ENCODE measurements around the gene GRK7. TPM values are rescaled to one million over a fixed set of nuclear protein-coding genes. Genes with fewer than 3 reads are reported as not detected.

Gene GRK7
- not detected for polyA plus RNA-seq (2013, experiment 1 of 2)
- not detected for polyA plus RNA-seq (2013, experiment 2 of 2)

GRCh38 chr3:141763088-141763750 lies at the start of gene GRK7:
TSS of gene GRK7 (plus strand) at chr3:141763408. CDS start at chr3:141778285, 14,877 bp downstream.
- Histone ChIP-seq H2BK120ac (ENCODE audit: low read depth, low read length) (no peak within 1 kb of the TSS), H3K23ac (ENCODE audit: low read depth, low read length, poor library complexity) (no peak within 1 kb of the TSS), H3K36me3 (replicated peaks in 1 of 2; ENCODE audit: control insufficient read depth in 2 of 2, insufficient read depth in 2 of 2, low read length in 2 of 2) (no peaks in the 10 kb centered on the region), H3K9ac (ENCODE audit: low read depth, low read length, poor library complexity) (no peak within 1 kb of the TSS), H3K27ac (replicated peaks; ENCODE audit: low read length) (no peak within 1 kb of the TSS), H3K18ac (ENCODE audit: low read length) (peak within 1 kb of the TSS; percentile 15), H4K91ac (ENCODE audit: low read depth, low read length, poor library complexity) (no peak within 1 kb of the TSS), H3K4me2 (ENCODE audit: insufficient read depth, low read length, poor library complexity, severe bottlenecking) (no peak within 1 kb of the TSS), H2AFZ (ENCODE audit: low read length) (peak within 1 kb of the TSS; percentile 68), H3K4ac (ENCODE audit: low read length) (no peak within 1 kb of the TSS), H2BK15ac (ENCODE audit: low read length) (no peak within 1 kb of the TSS), H3K14ac (ENCODE audit: low read length) (no peak within 1 kb of the TSS), H3K27me3 (ENCODE audit: control insufficient read depth in 3 of 3, insufficient read depth in 3 of 3, low read depth in 1 of 3, low read length in 3 of 3) (no peaks in the 10 kb centered on the region), H3K4me1 (ENCODE audit: control insufficient read depth in 2 of 2, insufficient read depth in 1 of 2, low read depth in 1 of 2, low read length in 2 of 2) (no peaks in the 10 kb centered on the region), H2BK12ac (ENCODE audit: low read length) (no peak within 1 kb of the TSS), H4K8ac (ENCODE audit: low read depth, low read length) (no peak within 1 kb of the TSS), H3K9me3 (replicated peaks in 1 of 2; ENCODE audit: control insufficient read depth in 2 of 2, insufficient read depth in 1 of 2, low read depth in 1 of 2, low read length in 2 of 2) (no peaks in the 10 kb centered on the region), H3K4me3 (ENCODE audit: low read length in 2 of 2) (no peak within 1 kb of the TSS), H2AK5ac (ENCODE audit: low read depth, low read length) (no peak within 1 kb of the TSS), H2BK5ac (ENCODE audit: low read length) (no peak within 1 kb of the TSS), H3K79me1 (ENCODE audit: low read depth, low read length) (no peaks in the 10 kb centered on the region)
- WGBS, 2 donors (ENCODE audit: extremely low coverage in 2 of 2, insufficient read length in 2 of 2, insufficient replicate concordance in 1 of 2) = no CpG with 5 or more reads among the region's 9 CpGs
- DNase-seq (ENCODE audit: low spot score) = no peak

- no peak overlapping the region for H4K8ac ChIP-seq (ENCODE audit: low read depth, low read length)
- no peak overlapping the region for H3K4ac ChIP-seq (ENCODE audit: low read length)
- H2BK120ac ChIP-seq (ENCODE audit: low read depth, low read length) = no peak overlapping the region
- H3K9ac ChIP-seq (ENCODE audit: low read depth, low read length, poor library complexity) = no peak overlapping the region
- no peak overlapping the region for H2BK5ac ChIP-seq (ENCODE audit: low read length)
- H3K4me3 ChIP-seq (ENCODE audit: low read length in 2 of 2) = no peak overlapping the region
- H2BK15ac ChIP-seq (ENCODE audit: low read length) = no peak overlapping the region
- H2BK12ac ChIP-seq (ENCODE audit: low read length) = no peak overlapping the region
- H3K9me3 ChIP-seq (replicated peaks in 1 of 2; ENCODE audit: control insufficient read depth in 2 of 2, insufficient read depth in 1 of 2, low read depth in 1 of 2, low read length in 2 of 2) = peaks cover 2 to 7% of the 10 kb centered on the region in 2 donors
- H4K91ac ChIP-seq (ENCODE audit: low read depth, low read length, poor library complexity) = no peak overlapping the region
- no peak for DNase-seq (ENCODE audit: low spot score)
- no peak overlapping the region for H3K4me2 ChIP-seq (ENCODE audit: insufficient read depth, low read length, poor library complexity, severe bottlenecking)
- H2AFZ ChIP-seq (ENCODE audit: low read length) = no peak overlapping the region
- H3K36me3 ChIP-seq (replicated peaks in 1 of 2; ENCODE audit: control insufficient read depth in 2 of 2, insufficient read depth in 2 of 2, low read length in 2 of 2) = no peaks in the 10 kb centered on the region
- no peaks in the 10 kb centered on the region for H3K4me1 ChIP-seq (ENCODE audit: control insufficient read depth in 2 of 2, insufficient read depth in 1 of 2, low read depth in 1 of 2, low read length in 2 of 2)
- H3K18ac ChIP-seq (ENCODE audit: low read length) = no peak overlapping the region
- H3K27me3 ChIP-seq (ENCODE audit: control insufficient read depth in 3 of 3, insufficient read depth in 3 of 3, low read depth in 1 of 3, low read length in 3 of 3) = peaks cover 0 to 3% (median 0%) of the 10 kb centered on the region in 3 experiments
- WGBS, 2 donors (ENCODE audit: extremely low coverage in 2 of 2, insufficient read length in 2 of 2, insufficient replicate concordance in 1 of 2) = no CpG with 5 or more reads among the region's 1 CpG
- no peak overlapping the region for H3K14ac ChIP-seq (ENCODE audit: low read length)
- no peak overlapping the region for H3K23ac ChIP-seq (ENCODE audit: low read depth, low read length, poor library complexity)
- H3K79me1 ChIP-seq (ENCODE audit: low read depth, low read length) = no peaks in the 10 kb centered on the region
- no peak overlapping the region for H2AK5ac ChIP-seq (ENCODE audit: low read depth, low read length)
- no peak overlapping the region for H3K27ac ChIP-seq (replicated peaks; ENCODE audit: low read length)
Observed at GRCh38 chr3:141714671-141715070, 48.5 kb upstream of the GRK7 start.

GRCh38 chr3:141722081-141722480 lies 41.1 kb upstream of the GRK7 start:
- Histone ChIP-seq H3K36me3 (replicated peaks in 1 of 2; ENCODE audit: control insufficient read depth in 2 of 2, insufficient read depth in 2 of 2, low read length in 2 of 2) (no peaks in the 10 kb centered on the region), H2BK15ac (ENCODE audit: low read length) (no peak overlapping the region), H2BK12ac (ENCODE audit: low read length) (no peak overlapping the region), H3K4me1 (ENCODE audit: control insufficient read depth in 2 of 2, insufficient read depth in 1 of 2, low read depth in 1 of 2, low read length in 2 of 2) (no peaks in the 10 kb centered on the region), H3K9ac (ENCODE audit: low read depth, low read length, poor library complexity) (no peak overlapping the region), H3K18ac (ENCODE audit: low read length) (no peak overlapping the region), H3K9me3 (replicated peaks in 1 of 2; ENCODE audit: control insufficient read depth in 2 of 2, insufficient read depth in 1 of 2, low read depth in 1 of 2, low read length in 2 of 2) (peaks cover 0 to 2% of the 10 kb centered on the region in 2 donors), H3K27me3 (ENCODE audit: control insufficient read depth in 3 of 3, insufficient read depth in 3 of 3, low read depth in 1 of 3, low read length in 3 of 3) (peaks cover 0 to 13% (median 0%) of the 10 kb centered on the region in 3 experiments), H2AFZ (ENCODE audit: low read length) (no peak overlapping the region), H3K4ac (ENCODE audit: low read length) (no peak overlapping the region), H2BK120ac (ENCODE audit: low read depth, low read length) (no peak overlapping the region), H4K91ac (ENCODE audit: low read depth, low read length, poor library complexity) (no peak overlapping the region), H4K8ac (ENCODE audit: low read depth, low read length) (no peak overlapping the region), H3K14ac (ENCODE audit: low read length) (no peak overlapping the region), H3K4me3 (ENCODE audit: low read length in 2 of 2) (no peak overlapping the region), H2AK5ac (ENCODE audit: low read depth, low read length) (no peak overlapping the region), H3K79me1 (ENCODE audit: low read depth, low read length) (no peaks in the 10 kb centered on the region), H3K23ac (ENCODE audit: low read depth, low read length, poor library complexity) (no peak overlapping the region), H3K4me2 (ENCODE audit: insufficient read depth, low read length, poor library complexity, severe bottlenecking) (no peak overlapping the region), H2BK5ac (ENCODE audit: low read length) (no peak overlapping the region), H3K27ac (replicated peaks; ENCODE audit: low read length) (no peak overlapping the region)
- no CpG with 5 or more reads among the region's 2 CpGs for WGBS, 2 donors (ENCODE audit: extremely low coverage in 2 of 2, insufficient read length in 2 of 2, insufficient replicate concordance in 1 of 2)
- DNase-seq (ENCODE audit: low spot score) = no peak

GRCh38 chr3:141722648-141723047 lies 40.6 kb upstream of the GRK7 start:
- Histone ChIP-seq H2BK120ac (ENCODE audit: low read depth, low read length) (no peak overlapping the region), H3K27me3 (ENCODE audit: control insufficient read depth in 3 of 3, insufficient read depth in 3 of 3, low read depth in 1 of 3, low read length in 3 of 3) (peaks cover 0 to 13% (median 0%) of the 10 kb centered on the region in 3 experiments), H2BK12ac (ENCODE audit: low read length) (no peak overlapping the region), H3K18ac (ENCODE audit: low read length) (no peak overlapping the region), H4K8ac (ENCODE audit: low read depth, low read length) (no peak overlapping the region), H3K9ac (ENCODE audit: low read depth, low read length, poor library complexity) (no peak overlapping the region), H2BK15ac (ENCODE audit: low read length) (no peak overlapping the region), H3K14ac (ENCODE audit: low read length) (no peak overlapping the region), H3K4me1 (ENCODE audit: control insufficient read depth in 2 of 2, insufficient read depth in 1 of 2, low read depth in 1 of 2, low read length in 2 of 2) (no peaks in the 10 kb centered on the region), H3K79me1 (ENCODE audit: low read depth, low read length) (no peaks in the 10 kb centered on the region), H3K4me2 (ENCODE audit: insufficient read depth, low read length, poor library complexity, severe bottlenecking) (no peak overlapping the region), H3K4ac (ENCODE audit: low read length) (no peak overlapping the region), H3K27ac (replicated peaks; ENCODE audit: low read length) (no peak overlapping the region), H2AK5ac (ENCODE audit: low read depth, low read length) (no peak overlapping the region), H3K23ac (ENCODE audit: low read depth, low read length, poor library complexity) (no peak overlapping the region), H3K4me3 (ENCODE audit: low read length in 2 of 2) (no peak overlapping the region), H3K9me3 (replicated peaks in 1 of 2; ENCODE audit: control insufficient read depth in 2 of 2, insufficient read depth in 1 of 2, low read depth in 1 of 2, low read length in 2 of 2) (peaks cover 0 to 2% of the 10 kb centered on the region in 2 donors), H2AFZ (ENCODE audit: low read length) (no peak overlapping the region), H4K91ac (ENCODE audit: low read depth, low read length, poor library complexity) (no peak overlapping the region), H2BK5ac (ENCODE audit: low read length) (no peak overlapping the region), H3K36me3 (replicated peaks in 1 of 2; ENCODE audit: control insufficient read depth in 2 of 2, insufficient read depth in 2 of 2, low read length in 2 of 2) (no peaks in the 10 kb centered on the region)
- no peak for DNase-seq (ENCODE audit: low spot score)
- no CpG with 5 or more reads among the region's 2 CpGs for WGBS, 2 donors (ENCODE audit: extremely low coverage in 2 of 2, insufficient read length in 2 of 2, insufficient replicate concordance in 1 of 2)
